Muscle of back (tissue), 11 donors: Measurements from ENCODE around the gene RPS6KA3. TPM values are rescaled to one million over a fixed set of nuclear protein-coding genes. Genes with fewer than 3 reads are reported as not detected.
"Not testable (repeated sequence)": the region's sequence is repeated elsewhere in the genome, so short reads cannot be mapped to it uniquely, and the experiment has no call there.

Experiments
- DNase-seq, 3 donors: peaks; one replicate each; pipeline versions ENCODE4 v3.0.0 to v3.0.0-alpha.2; 2013
- polyA plus RNA-seq, 10 donors: library from polyadenylated mRNA; unstranded; fragments of 120-200 nt; gene quantifications; one replicate each; pipeline ENCODE4 v1.2.1, GENCODE V29; 2013; ENCODE audit not compliant: insufficient read length in 10 of 10

Gene RPS6KA3
- polyA plus RNA-seq, 10 donors = 27.5 to 62.5 (median 37.8) TPM

DNA sequence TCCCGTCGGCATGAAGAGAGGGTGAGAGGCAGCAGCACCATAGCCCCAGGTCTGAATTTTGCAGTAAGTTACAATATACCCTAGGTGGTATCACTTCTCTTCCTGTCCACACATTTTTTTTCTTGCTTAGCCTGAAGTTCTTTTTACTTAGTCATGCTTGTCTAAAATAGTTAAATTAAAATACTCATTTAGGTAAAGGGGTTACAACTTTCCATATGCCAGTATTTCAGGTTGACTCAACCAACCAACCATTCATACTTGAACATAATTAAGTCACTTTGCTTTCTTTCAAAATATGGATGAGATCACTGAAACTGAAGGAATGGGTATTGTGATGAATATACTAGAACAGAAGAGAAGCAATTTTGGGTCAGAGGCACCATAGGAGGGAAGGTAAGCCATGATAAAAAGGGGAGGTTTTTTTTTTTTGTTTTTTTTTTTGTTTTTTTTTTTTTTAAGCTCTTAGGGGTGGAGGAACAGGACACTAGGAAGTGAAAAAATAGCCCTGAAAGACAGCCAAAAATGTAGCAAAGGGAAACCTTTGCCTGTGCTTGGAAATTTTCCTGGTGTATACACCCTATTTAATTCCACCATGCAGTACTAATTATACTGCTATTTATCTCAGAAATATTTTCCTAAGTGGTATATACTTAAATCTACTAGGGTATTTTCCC is 41.8 kb downstream of the RPS6KA3 start:
- no peak for DNase-seq

DNA sequence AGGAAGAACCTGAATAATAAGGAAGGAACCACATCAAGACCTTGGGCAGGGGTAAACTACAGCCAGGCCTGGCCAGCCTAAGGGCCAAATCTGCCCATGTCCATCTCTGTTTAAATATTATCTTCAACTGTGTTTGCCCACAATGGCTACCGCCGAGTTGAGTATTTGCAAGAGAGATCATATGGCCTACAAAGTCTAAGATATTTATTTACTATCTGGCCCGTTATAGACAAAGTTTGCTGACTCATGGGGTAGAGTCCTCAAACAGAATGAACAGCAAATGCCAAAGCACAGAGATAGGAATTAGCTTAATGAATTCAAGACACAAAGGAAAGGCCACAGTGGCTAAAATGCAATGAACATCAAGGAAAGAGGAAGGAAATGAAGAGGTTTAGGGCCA is 44.8 kb downstream of the RPS6KA3 start:
- DNase-seq = no peak

DNA sequence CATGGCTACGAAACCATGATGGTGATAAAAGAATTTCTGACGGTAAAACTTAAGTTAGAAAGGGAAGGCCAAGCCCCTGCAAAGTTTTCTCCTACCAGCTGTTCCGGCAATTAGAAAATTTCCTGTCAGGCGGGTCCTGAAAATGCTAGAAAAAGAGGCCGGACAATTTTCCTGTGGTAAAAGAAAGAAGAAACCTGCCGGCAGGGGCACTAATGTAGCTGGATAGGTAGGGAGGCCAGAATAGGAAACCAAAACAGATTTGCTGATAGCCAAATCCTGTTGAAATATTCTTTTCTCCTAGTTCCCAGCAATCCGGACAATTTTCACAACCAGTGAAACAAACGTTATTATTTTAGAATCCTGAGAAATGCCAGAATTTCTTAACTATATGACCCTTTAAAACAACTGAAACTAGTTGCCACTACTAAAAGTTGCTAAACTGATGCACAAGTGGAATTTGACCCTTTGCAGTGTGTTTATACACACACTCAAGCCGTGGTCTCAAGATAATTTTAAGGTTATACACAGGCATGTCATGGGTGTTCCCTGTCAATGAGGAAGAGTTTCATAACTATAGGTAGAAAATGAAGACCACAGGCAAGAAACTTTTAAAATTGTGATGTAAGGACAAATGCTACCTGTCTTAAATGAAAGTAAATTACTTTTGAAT is 47.7 kb downstream of the RPS6KA3 start:
- peak in 1 of 3 donors; percentile 16 for DNase-seq

DNA sequence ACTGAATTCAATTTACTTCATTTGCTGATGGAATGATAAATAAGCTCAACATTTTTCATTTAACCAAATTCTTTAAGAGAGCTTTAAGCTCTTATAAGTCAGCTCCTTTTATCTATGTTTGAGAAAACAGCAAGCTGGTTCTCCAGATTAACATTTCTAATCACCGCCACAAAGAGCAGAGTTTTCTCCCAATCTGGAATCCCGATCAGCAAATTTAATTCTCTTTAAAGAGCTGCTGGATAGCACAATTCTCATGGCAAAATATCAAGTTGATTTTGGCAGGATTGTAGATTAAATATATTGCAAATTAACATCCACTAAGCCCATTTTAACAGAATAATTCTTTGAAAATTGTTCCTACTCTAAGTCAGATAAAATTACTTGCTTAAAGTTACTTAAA is 48.8 kb downstream of the RPS6KA3 start:
- DNase-seq = peak in 1 of 3 donors; percentile 13

DNA sequence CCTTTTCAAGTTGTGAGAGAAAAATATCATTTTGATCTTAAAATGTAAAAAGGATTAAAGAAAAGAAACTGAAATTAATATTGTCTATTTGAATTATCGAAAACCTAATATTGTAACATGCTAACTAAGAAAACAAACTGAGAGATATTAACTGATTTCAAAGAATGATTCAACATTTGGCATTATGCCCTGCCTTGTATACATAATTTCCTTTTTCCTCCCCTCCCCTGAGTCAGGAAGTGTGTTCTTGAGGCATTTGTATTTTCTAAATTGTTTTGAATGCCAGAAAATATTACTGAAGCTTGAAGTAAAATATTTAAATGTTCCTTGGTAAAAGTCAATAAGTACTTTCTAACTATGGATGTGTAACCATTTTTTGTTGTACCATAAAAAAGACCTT is 49.4 kb downstream of the RPS6KA3 start:
- DNase-seq = peak; percentile 37 to 66 (median 55)

DNA sequence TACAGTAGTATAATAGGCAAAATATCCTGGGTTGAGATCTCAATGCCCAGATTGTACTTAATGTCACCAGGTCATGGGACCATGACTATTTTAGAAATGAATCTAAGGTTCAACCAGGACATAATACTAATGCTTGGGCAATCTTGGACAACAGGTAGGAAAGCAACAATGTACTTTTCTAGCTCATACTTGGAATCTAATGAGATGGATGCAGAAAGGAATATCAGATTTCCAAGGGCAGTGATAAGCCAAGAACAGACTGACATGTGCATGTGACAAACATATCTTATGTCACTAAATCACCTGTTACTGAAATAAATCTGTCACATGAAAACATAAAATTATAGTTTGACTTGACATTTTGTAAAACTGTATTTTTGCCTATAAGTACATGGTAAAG is 51.1 kb downstream of the RPS6KA3 start:
- no peak for DNase-seq

DNA sequence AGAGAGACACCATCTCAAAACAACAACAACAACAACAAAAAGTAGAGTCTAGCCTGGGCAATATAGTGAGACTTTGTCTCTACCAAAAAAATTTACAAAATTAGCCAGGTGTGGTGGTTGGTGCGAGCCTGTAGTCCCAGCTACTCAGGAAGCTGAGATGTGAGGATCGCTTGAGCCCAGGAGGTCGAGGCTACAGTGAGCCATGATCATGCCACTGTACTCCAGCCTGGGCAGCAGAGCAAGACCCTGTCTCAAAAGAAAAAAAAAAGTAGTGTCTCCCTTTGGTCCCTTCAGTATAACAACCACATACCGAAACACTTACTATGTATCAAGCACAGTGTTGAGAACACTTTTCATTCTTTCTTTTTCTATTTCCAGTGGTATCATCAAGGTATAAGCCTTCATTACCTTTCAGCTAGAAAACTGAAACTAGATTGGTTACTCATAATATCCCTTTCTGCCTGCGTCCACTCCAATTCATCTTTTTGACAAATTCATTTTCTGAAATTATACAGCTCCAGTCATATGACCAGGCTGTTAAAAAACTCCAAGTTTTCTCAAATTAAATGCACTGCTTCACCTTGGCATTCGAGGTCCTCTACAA is 54.1 kb downstream of the RPS6KA3 start:
- DNase-seq = no peak

DNA sequence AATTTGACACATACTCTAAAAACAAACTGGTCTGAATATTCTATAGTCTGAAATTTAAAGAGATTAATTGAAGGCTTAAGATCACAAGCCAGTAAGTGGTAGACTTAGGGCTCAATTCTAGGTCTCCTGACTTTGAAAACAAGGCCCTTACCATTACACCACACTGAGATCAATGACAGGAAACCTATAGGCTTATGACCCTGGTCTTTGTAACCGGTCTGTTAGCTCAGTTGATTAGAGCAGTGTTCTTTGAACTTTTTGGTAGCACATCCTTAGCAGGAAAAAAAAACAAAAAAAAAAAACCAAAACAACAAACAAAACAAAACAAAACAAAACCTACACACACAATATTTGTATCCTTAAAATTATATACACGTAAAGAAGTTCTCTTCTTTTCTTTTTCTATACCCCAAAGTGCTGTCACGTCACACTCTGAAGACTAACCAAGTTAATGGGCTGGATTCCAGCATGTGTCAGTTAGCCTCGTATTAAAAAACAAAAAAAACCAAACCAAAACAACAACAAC is 55.4 kb downstream of the RPS6KA3 start:
- no peak for DNase-seq

DNA sequence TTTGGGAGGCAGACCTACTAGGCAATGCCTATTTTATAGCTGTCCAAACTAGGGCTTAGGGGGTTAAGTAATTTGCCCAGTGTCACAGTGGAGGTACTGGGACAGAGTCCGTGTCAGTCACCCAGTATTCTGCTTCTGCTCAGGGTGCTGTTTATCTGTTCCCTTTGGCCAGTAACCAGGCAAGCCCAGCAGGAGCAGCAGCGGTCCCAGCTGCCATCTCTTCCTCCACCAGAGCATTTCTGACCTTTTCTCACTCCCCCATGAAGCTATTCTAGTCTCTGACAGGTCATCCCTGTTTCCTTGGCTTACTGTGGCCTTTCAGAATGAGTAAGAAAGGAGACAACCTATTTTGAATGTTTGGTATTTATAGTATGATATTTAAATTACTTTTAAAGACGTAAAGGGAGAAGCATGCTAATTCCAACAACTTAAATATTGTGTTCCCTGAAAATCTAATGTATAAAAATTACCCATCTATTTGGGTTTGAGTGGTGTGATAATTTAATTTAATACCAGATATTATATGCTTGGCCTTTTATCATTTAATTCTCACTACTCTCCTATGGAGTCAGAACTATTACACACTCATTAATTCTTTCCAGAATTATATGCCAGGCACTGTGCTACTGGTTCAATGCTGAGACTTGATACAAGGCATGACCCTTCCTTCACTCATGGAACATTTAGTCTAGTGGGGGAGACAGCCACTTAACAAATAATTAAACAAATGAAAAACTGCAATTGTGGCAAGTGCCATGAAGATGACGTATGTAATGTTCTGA is 60.6 kb downstream of the RPS6KA3 start:
- DNase-seq = no peak

DNA sequence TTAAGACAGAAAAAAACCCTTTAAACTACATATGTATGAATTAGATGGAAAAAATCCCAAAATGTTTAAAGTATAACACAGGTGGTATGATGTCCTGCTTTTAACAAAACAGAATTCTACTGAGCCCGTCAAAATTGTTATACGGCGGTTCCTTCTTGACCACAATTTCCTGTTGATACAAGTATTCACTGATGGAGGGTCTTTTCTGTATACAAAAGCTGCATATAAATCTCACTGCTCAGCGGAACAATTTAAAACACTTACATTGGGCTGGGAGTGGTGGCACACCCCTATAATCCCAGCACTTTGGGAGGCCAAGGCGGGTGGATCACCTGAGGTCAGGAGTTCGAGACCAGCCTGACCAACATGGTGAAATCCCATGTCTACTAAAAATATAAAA is 62.4 kb downstream of the RPS6KA3 start:
- no peak for DNase-seq

DNA sequence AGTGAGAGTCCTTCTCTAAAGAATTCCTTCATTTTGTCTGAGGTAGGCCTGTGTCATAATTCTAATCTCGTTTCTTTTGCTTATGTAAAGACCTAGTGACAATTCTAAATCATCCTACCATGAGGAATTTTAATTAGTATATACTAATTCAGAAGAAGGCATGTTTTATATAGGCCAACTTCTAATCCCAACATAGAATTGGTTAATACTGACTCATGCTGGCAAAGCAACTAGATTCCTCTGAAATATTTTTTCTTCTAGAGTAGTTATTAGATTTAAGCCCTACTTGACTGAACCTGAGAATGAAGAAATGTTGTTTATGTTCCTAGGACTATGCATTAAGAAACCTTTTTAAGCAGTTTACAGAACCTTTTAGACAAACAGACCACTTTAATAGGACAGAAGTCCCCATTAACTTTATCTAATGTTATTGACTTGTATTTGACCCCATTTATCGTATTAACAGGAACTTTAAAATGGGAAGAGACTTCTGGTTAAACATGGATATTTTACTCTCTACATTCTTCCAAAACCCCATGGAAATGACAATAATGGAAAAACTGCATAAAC is 69.0 kb downstream of the RPS6KA3 start:
- DNase-seq = no peak

DNA sequence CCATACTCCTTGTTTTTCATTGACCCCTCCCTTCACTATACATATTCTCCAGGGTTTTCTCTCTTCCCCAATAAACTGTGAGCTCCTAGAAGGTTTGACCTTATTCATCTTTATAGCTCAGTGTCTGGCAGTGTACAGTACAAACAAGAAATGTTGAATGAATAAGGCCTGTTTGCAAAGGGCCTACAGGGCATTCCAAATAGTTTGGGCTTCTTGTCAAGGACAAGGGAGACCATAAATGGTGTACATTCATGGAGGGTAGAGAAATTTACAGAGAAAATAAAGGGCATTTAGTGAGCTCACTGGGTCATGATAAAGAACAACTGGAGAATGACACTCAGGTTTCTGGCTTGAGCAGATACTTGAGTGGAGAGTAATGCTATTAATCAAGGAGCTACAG is 77.5 kb downstream of the RPS6KA3 start:
- DNase-seq = no peak

DNA sequence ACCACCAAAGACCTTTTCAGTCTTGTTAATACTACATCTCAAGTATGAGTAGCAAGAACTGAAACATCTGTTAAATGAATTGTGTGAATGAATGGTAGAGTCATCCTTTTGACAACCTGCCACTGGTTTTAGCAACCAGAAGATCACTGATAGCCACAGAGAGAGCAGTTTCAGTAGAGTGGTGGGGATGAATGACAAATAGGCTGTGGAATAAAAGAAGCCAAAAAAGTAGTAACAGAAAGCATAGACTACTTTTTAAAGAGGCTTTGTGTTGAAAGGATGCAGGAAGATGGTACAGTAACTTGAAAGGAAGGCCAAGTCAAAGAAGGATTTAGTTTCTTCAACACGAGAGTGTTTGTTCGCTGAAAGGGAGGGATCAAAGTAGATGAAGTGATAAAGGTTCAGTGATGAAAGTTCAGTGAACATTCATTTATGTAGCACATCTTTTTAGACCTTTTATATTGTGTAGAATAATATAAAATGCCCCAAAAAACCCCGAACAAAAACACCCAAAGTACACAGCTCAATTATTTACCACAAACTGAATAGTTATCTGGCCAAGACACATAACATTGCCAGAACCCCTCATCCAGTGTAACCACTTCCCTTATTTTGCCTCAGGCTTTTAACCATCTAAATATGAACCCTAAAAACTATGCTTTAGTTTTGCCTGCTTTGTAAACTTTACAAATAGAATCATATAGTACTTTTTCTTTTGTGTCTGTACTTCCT is 84.9 kb downstream of the RPS6KA3 start:
- DNase-seq = no peak

DNA sequence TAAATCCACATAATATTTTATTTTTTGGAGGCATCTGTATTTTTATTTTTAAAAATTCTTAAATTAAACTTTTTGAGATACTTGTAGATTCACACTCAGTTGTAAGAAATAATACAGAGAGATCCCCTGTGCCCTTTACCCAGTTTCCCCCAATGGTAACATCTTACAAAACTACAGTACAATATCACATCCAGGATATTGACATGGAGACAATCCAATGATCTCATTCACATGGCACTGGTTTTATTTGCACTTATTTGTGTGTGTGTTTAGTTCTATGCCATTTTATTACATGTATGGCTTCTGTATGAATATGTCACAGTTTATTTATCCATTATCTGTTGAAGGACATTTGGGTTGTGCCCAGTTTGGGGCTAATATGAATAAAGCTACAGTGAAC is 89.6 kb downstream of the RPS6KA3 start:
- DNase-seq = no peak

DNA sequence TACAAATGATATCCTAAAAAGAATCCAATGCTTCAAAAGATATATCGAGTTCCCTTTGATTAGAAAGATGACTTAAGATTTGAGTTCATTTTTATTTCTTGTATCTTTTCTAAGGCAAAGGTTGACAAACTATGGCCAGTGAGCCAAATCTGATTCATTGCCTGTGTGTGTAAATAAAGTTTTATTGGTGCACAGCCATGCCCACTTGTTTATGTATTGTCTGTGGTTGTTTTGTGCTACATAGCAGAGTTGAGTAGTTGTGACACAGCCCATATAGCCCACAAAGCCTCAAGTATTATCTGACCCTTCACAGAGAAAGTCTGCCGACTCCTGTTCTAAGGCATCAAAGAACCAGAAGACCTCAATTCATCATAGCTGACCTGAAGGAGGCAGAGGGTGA is 92.9 kb downstream of the RPS6KA3 start:
- DNase-seq = no peak

DNA sequence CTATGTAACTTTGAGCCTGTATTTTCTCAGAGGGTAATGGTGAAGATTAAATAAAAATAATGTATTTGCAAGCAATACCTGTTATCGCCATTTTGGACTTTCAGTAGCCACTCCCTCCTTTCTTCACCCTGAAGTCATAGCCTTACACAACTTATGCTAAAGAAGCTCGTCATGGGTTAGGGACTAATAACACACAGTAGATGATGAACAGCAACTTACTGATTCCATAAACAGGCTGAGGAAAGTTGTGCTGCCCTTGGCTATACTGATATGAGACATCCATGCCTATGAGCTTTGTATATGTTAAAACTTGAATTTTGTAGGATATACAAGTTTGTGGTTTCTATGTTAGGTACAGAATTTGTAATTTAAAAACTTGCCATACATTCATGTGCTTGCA is 93.4 kb downstream of the RPS6KA3 start:
- no peak for DNase-seq

DNA sequence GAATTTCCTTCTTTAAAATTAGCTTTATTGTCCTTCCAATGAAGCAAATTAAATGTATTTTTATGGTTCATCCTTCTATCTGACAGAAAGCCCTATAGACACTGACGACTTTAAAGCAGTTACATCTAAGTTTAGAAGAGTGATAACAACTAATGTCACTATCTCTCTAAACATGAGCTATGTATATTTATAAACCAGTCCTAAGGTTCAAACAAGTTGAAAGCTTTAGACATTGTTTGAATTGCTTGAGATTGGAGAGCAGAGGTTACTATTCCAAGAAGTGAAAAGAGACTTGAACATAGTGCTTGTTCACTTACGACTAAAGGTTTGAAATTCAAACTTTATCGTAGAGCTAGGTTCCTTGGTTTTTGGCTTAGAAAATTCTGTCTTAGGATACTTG is 94.8 kb downstream of the RPS6KA3 start:
- DNase-seq = no peak

DNA sequence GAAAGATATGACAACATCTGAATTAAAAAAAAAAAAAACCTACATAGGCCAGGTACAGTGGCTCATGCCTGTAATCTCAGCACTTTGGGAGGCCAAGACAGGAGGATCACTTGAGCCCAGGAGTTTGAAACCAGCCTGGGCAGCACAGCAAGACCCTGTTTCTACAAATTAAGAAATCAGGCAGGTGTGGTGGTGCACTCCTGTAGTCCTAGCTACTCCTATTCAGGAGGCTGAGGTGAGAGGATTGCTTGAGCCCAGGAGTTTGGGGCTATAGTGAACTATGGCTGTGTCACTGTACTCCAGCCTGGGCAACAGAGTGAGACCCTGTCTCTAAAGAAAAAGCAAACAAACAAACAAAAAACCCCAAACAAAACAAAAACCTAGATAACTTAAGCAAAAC is 104.2 kb downstream of the RPS6KA3 start:
- not testable (repeated sequence) for DNase-seq

DNA sequence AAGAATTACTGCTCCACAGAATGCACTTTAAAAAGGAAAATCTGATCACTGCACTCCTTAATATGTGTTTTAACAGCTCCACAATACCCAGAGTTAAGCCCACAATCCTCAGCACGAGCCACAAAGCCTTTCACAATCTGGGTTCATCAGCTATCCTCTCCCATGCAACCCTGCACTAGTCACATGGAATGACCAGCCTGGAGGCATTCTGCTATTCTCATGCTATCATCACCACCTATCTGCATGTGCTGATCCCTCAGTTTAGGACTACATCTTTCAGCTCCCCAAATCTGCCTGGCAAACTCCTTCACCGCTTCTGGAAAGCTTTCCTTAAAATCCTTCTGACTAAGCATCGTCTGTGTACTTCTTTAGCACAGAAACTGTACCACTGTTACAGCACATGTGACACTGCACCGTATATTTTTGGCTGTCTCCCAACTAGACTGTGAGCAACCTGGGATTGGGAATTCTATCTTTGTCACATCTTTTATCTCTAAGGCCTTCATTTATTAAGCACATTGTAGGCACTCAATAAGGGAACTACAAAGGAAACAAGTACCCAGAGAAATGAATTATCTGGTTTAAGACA is 106.8 kb downstream of the RPS6KA3 start:
- DNase-seq = no peak

DNA sequence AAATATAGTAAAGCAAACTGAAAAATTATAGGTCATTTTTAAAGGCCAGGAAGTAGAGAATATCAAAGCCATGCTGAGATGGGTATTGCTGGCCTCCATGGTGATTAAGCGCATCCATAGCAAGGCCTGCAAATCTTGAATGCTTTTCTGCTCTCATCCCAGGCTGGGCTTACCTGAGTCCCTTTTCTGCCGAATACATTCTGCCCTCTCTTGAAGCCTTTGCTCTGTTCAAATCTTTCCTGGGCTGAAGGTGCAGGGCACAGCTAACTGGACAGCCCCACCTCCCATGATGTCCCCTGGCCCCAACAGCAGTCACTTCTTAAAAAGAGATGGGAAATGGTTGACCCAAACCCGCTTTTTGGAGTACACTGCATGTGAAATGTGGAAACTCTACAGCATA is 115.0 kb downstream of the RPS6KA3 start:
- DNase-seq = no peak

DNA sequence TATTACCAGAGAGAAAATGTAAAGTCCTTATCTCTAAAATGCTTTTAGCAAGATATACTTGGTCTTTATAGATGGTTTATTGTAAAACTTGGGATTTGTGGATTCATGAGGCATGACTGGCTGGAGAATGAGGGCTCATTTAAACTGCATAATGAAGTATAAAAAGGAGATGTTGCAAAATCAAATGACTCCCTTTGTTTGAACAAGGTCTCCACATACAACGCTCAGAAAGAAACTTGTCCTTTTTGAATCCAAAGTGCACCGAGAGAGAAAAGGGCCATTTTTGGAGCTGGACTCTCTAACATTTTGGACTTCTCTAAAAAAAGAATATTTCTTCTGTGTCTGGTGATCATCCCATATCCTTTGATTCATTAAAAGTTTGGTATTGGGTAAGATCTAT is 117.4 kb downstream of the RPS6KA3 start:
- no peak for DNase-seq
